Transverse colon (tissue), 4 donors: ENCODE measurements around the gene DCTN2. TPM values are rescaled to one million over a fixed set of nuclear protein-coding genes. Genes with fewer than 3 reads are reported as not detected.

ENCODE experiments used
- DNase-seq: peaks from one replicate; pipeline ENCODE4 v3.0.0-alpha.2; 2019
- H3K27ac ChIP-seq, 4 donors: fragments of 200-600 bp; sonication (generic); 2 replicates each; pipeline ENCODE4 v1.5.1; 2016 to 2018; ENCODE audit warnings: inconsistent platforms in 4 of 4
- H3K27me3 ChIP-seq: fragments of 200-600 bp; sonication (generic); 2 replicates; pipeline ENCODE4 v1.5.1; 2017; ENCODE audit warnings: inconsistent platforms
- H3K36me3 ChIP-seq, 4 donors: fragments of 200-600 bp; sonication (generic); 2 replicates each; pipeline ENCODE4 v1.5.1; 2017 to 2019; ENCODE audit warnings: inconsistent platforms in 4 of 4
- H3K4me1 ChIP-seq, 4 donors: fragments of 200-600 bp; sonication (generic); 2 replicates each; pipeline ENCODE4 v1.5.1; 2017 to 2020; ENCODE audit warnings: inconsistent platforms in 4 of 4
- H3K4me3 ChIP-seq, 4 donors: fragments of 200-600 bp; sonication (generic); 1 replicate in 1 of 4; 2 replicates in 3 of 4; pipeline versions ENCODE4 v1.5.1 to v1.6.1; 2017 to 2019; ENCODE audit warnings: inconsistent platforms in 4 of 4
- H3K9me3 ChIP-seq, 2 donors: fragments of 200-600 bp; sonication (generic); 2 replicates each; pipeline ENCODE4 v1.5.1; 2017 to 2019; ENCODE audit warnings: inconsistent platforms in 2 of 2
- CTCF ChIP-seq, 5 experiments: fragments of 200-600 bp in 3 of 5; fragments of 450-650 bp in 2 of 5; sonication (generic) in 3 of 5; IDR thresholded peaks; 1 replicate in 2 of 5; 2 replicates in 3 of 5; pipeline ENCODE4 v1.5.1; 2016 to 2017; ENCODE audit warnings: antibody characterized with exemption in 5 of 5, inconsistent platforms in 3 of 5, mild to moderate bottlenecking in 2 of 5, moderate library complexity in 1 of 5
- EP300 ChIP-seq: sonication (generic); formaldehyde crosslinking; IDR thresholded peaks from one replicate; pipeline ENCODE4 v1.6.1; 2017; ENCODE audit warnings: antibody characterized with exemption, low read depth
- POLR2A ChIP-seq: fragments of 450-650 bp; IDR thresholded peaks from one replicate; pipeline ENCODE4 v1.6.1; 2016; ENCODE audit warnings: antibody characterized with exemption, mild to moderate bottlenecking, moderate library complexity
- POLR2AphosphoS5 ChIP-seq, 3 donors: sonication (generic); formaldehyde crosslinking; IDR thresholded peaks; one replicate each; pipeline ENCODE4 v1.6.1; 2016; ENCODE audit warnings: antibody characterized with exemption in 3 of 3
- WGBS, 2 donors: methylation state at CpG; one replicate each; pipeline ENCODE4 v1.1.5; 2018; ENCODE audit warnings: low coverage in 1 of 2; 5-methylcytosine and 5-hydroxymethylcytosine counted together
- in situ Hi-C, 4 donors: fragments of 200-750 bp; cut with MboI; loops; one replicate each; pipeline versions ENCODE4 v1.15.0 to v1.15.1; 2017; ENCODE audit warnings: low sequenced_read_pairs in 3 of 4, low pct_ligation_motif_present in 1 of 4, low pct_unique_long_range_greater_than_20kb in 1 of 4
- intact Hi-C: fragments of 100-400 bp; cut with DNase I; formaldehyde crosslinking; loops from one replicate; pipeline ENCODE4 v1.15.1; 2023; ENCODE audit warnings: low total_unique reads
- total RNA-seq, 4 donors: library from RNA; depleted of rRNA; stranded (reverse); fragments of >200 nt; gene quantifications; one replicate each; pipeline ENCODE4 v1.1.0, GENCODE V29; 2016

The DCTN2 gene
- total RNA-seq, 4 donors from 2014 or later, result 154 to 344 (median 175) TPM

GRCh38 chr12:57586128-57586527 is 39.1 kb upstream of the DCTN2 start:
- intact Hi-C loops, result no loop called here
- Histone ChIP-seq H3K27ac (no peak overlapping the region), H3K4me1 (peaks cover 0 to 7% (median 6%) of the 10 kb centered on the region in 4 donors), H3K9me3 (no peaks in the 10 kb centered on the region), H3K36me3 (no peaks in the 10 kb centered on the region), H3K27me3 (peaks cover 29% of the 10 kb centered on the region), H3K4me3 (no peak overlapping the region)
- DNase-seq, result no peak
- TF ChIP-seq POLR2AphosphoS5 (IDR thresholded peaks at IDR 0.05) (no peak), EP300 (no peak), CTCF (IDR thresholded peaks at IDR 0.05) (no peak), POLR2A (no peak)
- in situ Hi-C loops, result no loop called here
- 81 to 87% methylated on average over 3 of the region's 3 CpGs for WGBS, 2 donors

- WGBS, 2 donors, result 67 to 89% methylated on average over 2 of the region's 2 CpGs
- no peak overlapping the region for H3K4me3 ChIP-seq
- H3K4me1 ChIP-seq, result peaks cover 0 to 1% (median under 1%) of the 10 kb centered on the region in 4 donors
- H3K9me3 ChIP-seq, result no peaks in the 10 kb centered on the region
- TF ChIP-seq EP300 (no peak), POLR2AphosphoS5 (IDR thresholded peaks at IDR 0.05) (no peak), POLR2A (no peak)
- intact Hi-C loops (no loop called here), in situ Hi-C loops (no loop called here)
- no peak for DNase-seq
- H3K36me3 ChIP-seq, result no peaks in the 10 kb centered on the region
- peaks cover 29% of the 10 kb centered on the region for H3K27me3 ChIP-seq
- H3K27ac ChIP-seq, result no peak overlapping the region
Observed at GRCh38 chr12:57585156-57585555, 38.2 kb upstream of the DCTN2 start.

GRCh38 chr12:57584690-57585089 is 37.7 kb upstream of the DCTN2 start:
- H3K27ac ChIP-seq, result no peak overlapping the region
- in situ Hi-C loops, result loop anchor here in 2 of 4 donors (5.0 kb wide), 2 partner anchors 38 to 43 kb away; no protein-coding TSS in a partner anchor
- no peak overlapping the region for H3K4me3 ChIP-seq
- intact Hi-C loops, result no loop called here
- no peak for DNase-seq
- H3K36me3 ChIP-seq, result no peaks in the 10 kb centered on the region
- no peaks in the 10 kb centered on the region for H3K4me1 ChIP-seq
- H3K9me3 ChIP-seq, result no peaks in the 10 kb centered on the region
- TF ChIP-seq EP300, result no peak
- no peak for TF ChIP-seq POLR2AphosphoS5 (IDR thresholded peaks at IDR 0.05)
- TF ChIP-seq POLR2A, result no peak
- TF ChIP-seq CTCF (IDR thresholded peaks at IDR 0.05), result no peak
- H3K27me3 ChIP-seq, result peaks cover 29% of the 10 kb centered on the region

GRCh38 chr12:57584050-57584449 is 37.1 kb upstream of the DCTN2 start:
- Histone ChIP-seq H3K4me1 (no peaks in the 10 kb centered on the region), H3K27ac (no peak overlapping the region), H3K36me3 (no peaks in the 10 kb centered on the region), H3K9me3 (no peaks in the 10 kb centered on the region), H3K27me3 (peaks cover 29% of the 10 kb centered on the region), H3K4me3 (no peak overlapping the region)
- WGBS, 2 donors, result 100% methylated on average over 2 of the region's 2 CpGs
- intact Hi-C loops (no loop called here), in situ Hi-C loops (loop anchor here in 2 of 4 donors (5.0 kb wide), 2 partner anchors 38 to 43 kb away; no protein-coding TSS in a partner anchor)
- no peak for DNase-seq
- TF ChIP-seq POLR2AphosphoS5 (IDR thresholded peaks at IDR 0.05), result no peak
- no peak for TF ChIP-seq CTCF (IDR thresholded peaks at IDR 0.05)
- no peak for TF ChIP-seq POLR2A
- no peak for TF ChIP-seq EP300
